DND-41 (cell line): ENCODE results near the gene USP24.

ENCODE experiments used
- ATAC-seq: fragments of 200-7000 bp; cut with Tn5 transposase; 3 replicates; pipeline ENCODE4 v1.9.1; 2021; ENCODE audit warnings: low read depth; ENCODE audit not compliant: insufficient read depth
- DNase-seq: peaks from one replicate; pipeline ENCODE4 v3.0.0-alpha.2; 2020
- H2AFZ ChIP-seq: 2 replicates; pipeline ENCODE4 v1.6.0; 2012; ENCODE audit warnings: low read depth, low read length
- H3K27ac ChIP-seq: 2 replicates; pipeline ENCODE4 v1.5.1; 2012; ENCODE audit warnings: low read length, inconsistent platforms
- H3K27me3 ChIP-seq: fragments of 200-600 bp; sonication (generic); 2 replicates; pipeline ENCODE4 v1.6.0; 2012; ENCODE audit warnings: low read length, mild to moderate bottlenecking, inconsistent platforms; ENCODE audit not compliant: insufficient read depth, poor library complexity
- H3K36me3 ChIP-seq: 2 replicates; pipeline ENCODE4 v1.5.1; 2012; ENCODE audit warnings: low read length, inconsistent platforms; ENCODE audit not compliant: insufficient read depth
- H3K4me1 ChIP-seq: 2 replicates; pipeline ENCODE4 v1.5.1; 2012; ENCODE audit warnings: mild to moderate bottlenecking, low read length; ENCODE audit not compliant: insufficient read depth
- H3K4me2 ChIP-seq: 2 replicates; pipeline ENCODE4 v1.6.0; 2012; ENCODE audit warnings: mild to moderate bottlenecking, moderate library complexity, low read length, inconsistent platforms; ENCODE audit not compliant: insufficient read depth
- H3K4me3 ChIP-seq, 2 experiments: fragments of 200-600 bp in 1 of 2; shearing (Covaris generic) in 1 of 2; 2 replicates each; pipeline ENCODE4 v1.5.1; 2012 to 2016; ENCODE audit warnings: inconsistent platforms in 2 of 2, low read length in 2 of 2, mild to moderate bottlenecking in 2 of 2, low read depth in 1 of 2, moderate library complexity in 1 of 2
- H3K79me2 ChIP-seq: 2 replicates; pipeline ENCODE4 v1.6.0; 2012; ENCODE audit warnings: low read length, inconsistent platforms; ENCODE audit not compliant: insufficient read depth
- H3K9ac ChIP-seq: 2 replicates; pipeline ENCODE4 v1.6.0; 2012; ENCODE audit warnings: low read depth, mild to moderate bottlenecking, inconsistent platforms, low read length, moderate library complexity
- H3K9me3 ChIP-seq: 2 replicates; pipeline ENCODE4 v1.5.1; 2012; ENCODE audit warnings: low read length, moderate library complexity, mild to moderate bottlenecking, inconsistent platforms; ENCODE audit not compliant: insufficient read depth, severe bottlenecking
- H4K20me1 ChIP-seq: 2 replicates; pipeline ENCODE4 v1.6.0; 2012; ENCODE audit warnings: low read length; ENCODE audit not compliant: insufficient read depth
- EZH2 ChIP-seq: IDR thresholded peaks from 3 replicates; pipeline ENCODE4 v1.6.1; 2012; ENCODE audit warnings: borderline replicate concordance, low read depth, mild to moderate bottlenecking, moderate library complexity, low read length, inconsistent platforms; ENCODE audit not compliant: severe bottlenecking
- TF ChIP-seq, protein P1 (sequence below): IDR thresholded peaks from 2 replicates; pipeline ENCODE4 v1.5.1; 2012; ENCODE audit warnings: borderline replicate concordance, low read length, moderate library complexity, mild to moderate bottlenecking; ENCODE audit not compliant: poor library complexity, severe bottlenecking; ENCODE audit errors: extremely low read depth

Gene USP24

DNA sequence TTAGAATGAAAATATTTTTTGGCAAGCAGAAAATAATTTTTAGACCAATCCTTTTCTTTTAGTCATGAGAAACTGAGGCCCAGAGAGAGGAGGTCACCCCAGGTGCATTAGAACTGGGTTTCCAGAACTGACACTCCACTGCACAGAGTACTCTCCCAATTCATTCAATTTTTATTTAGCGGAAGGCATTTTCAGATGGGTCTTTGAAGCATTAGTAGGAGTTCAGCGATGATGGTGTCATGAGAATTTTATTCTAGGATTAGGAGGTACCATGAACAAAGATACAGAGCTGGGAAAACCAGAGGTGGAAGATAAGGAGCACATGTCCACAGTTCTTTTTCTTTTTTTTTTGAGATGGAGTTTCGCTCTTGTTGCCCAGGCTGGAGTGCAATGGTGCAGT is 173.6 kb downstream of the USP24 start:
- Histone ChIP-seq H4K20me1 (no peaks in the 10 kb centered on the region), H3K4me1 (no peaks in the 10 kb centered on the region), H3K9me3 (no peaks in the 10 kb centered on the region), H3K79me2 (no peaks in the 10 kb centered on the region), H3K27me3 (peaks cover 13% of the 10 kb centered on the region), H3K27ac (no peak overlapping the region), H2AFZ (no peak overlapping the region), H3K4me2 (no peak overlapping the region), H3K9ac (no peak overlapping the region), H3K4me3 (no peak overlapping the region), H3K36me3 (no peaks in the 10 kb centered on the region)
- TF ChIP-seq, protein P1, sequence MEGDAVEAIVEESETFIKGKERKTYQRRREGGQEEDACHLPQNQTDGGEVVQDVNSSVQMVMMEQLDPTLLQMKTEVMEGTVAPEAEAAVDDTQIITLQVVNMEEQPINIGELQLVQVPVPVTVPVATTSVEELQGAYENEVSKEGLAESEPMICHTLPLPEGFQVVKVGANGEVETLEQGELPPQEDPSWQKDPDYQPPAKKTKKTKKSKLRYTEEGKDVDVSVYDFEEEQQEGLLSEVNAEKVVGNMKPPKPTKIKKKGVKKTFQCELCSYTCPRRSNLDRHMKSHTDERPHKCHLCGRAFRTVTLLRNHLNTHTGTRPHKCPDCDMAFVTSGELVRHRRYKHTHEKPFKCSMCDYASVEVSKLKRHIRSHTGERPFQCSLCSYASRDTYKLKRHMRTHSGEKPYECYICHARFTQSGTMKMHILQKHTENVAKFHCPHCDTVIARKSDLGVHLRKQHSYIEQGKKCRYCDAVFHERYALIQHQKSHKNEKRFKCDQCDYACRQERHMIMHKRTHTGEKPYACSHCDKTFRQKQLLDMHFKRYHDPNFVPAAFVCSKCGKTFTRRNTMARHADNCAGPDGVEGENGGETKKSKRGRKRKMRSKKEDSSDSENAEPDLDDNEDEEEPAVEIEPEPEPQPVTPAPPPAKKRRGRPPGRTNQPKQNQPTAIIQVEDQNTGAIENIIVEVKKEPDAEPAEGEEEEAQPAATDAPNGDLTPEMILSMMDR, result no peak
- no peak for TF ChIP-seq EZH2
- DNase-seq (no peak), ATAC-seq (no peak)

DNA sequence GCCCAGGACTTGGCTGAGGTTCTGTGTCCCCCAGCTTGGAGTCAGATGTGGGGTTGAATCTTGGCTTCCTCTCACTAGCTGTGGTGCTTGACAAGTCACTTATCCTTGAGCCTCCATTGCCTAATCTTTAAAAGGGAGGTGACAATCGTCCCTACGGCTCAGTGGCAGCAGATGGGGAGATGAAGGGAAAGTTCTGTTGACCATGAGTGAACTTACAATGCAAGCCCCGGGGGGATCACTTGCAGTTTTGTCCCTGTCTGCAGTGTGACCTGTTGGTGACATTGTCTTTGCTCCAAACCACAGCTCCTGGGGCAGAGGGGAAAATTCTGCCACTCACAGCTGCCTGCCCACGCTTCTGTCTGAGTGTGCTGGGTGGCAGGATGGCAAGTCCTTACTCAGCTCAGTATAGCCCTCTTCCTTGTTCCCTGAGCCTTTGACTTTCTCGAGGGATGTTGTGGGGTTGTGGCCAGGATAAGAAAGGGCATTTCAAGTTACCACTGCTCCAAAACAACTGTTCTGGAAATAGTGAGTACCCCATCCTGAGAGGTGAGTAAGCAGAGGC is 174.2 kb downstream of the USP24 start:
- Histone ChIP-seq H3K79me2 (no peaks in the 10 kb centered on the region), H3K27me3 (peaks cover 16% of the 10 kb centered on the region), H3K9me3 (no peaks in the 10 kb centered on the region), H3K36me3 (no peaks in the 10 kb centered on the region), H2AFZ (no peak overlapping the region), H3K9ac (no peak overlapping the region), H3K4me2 (no peak overlapping the region), H4K20me1 (no peaks in the 10 kb centered on the region), H3K4me3 (no peak overlapping the region), H3K4me1 (no peaks in the 10 kb centered on the region), H3K27ac (no peak overlapping the region)
- ATAC-seq (no peak), DNase-seq (no peak)
- TF ChIP-seq, protein P1, result no peak

DNA sequence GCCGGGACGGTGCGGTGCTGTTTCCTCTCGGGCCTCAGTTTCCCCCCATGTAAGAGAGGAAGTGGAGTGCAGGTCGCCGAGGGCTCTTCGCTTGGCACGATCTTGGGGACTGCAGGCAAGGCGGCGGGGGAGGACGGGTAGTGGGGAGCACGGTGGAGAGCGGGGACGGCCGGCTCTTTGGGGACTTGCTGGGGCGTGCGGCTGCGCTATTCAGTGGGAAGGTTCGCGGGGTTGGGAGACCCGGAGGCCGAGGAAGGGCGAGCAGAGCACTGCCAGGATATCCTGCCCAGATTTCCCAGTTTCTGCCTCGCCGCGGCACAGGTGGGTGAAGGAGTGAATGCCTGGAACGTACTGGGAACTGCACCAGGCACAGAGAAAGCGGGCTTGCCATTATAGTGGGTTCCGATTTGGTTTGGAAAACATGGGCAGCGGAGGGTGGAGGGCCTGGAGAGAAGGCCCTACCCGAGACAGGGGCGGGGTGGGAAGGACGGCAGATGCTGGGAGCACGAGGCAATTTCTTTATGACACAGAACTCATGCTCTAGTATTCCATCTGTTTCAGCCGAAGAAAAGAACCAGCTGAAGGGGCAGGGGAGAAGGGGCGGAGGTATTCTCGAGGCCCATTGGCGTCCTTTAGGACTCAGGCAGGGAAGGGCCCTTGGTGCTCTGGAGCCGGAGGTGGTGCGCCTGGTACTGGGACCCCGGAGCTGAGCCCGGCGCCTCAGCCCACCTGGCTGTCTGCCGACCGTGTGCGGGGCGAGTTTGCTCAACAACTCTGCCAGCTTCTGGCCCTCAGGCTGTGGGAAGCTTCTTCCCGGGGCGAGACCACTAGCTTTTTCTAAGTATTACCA is 174.9 kb downstream of the USP24 start:
- Histone ChIP-seq H3K4me3 (no peak overlapping the region), H3K9ac (no peak overlapping the region), H3K79me2 (no peaks in the 10 kb centered on the region)

More for the DNA sequence above, 174.9 kb downstream of the USP24 start:
- Histone ChIP-seq H3K4me2 (no peak overlapping the region), H3K27ac (no peak overlapping the region), H3K4me1 (no peaks in the 10 kb centered on the region), H3K36me3 (no peaks in the 10 kb centered on the region), H3K27me3 (peaks cover 18% of the 10 kb centered on the region), H4K20me1 (no peaks in the 10 kb centered on the region), H2AFZ (no peak overlapping the region), H3K9me3 (no peaks in the 10 kb centered on the region)
- DNase-seq (no peak), ATAC-seq (no peak)
- TF ChIP-seq, protein P1, result no peak
- no peak for TF ChIP-seq EZH2
